CD4-positive, alpha-beta T cell (primary cell): ENCODE results near the gene MEGF11. TPM values are rescaled to one million over a fixed set of nuclear protein-coding genes. Genes with fewer than 3 reads are reported as not detected.

ENCODE experiments used
- ATAC-seq: fragments of 200-7000 bp; cut with Tn5 transposase; one replicate; pipeline ENCODE4 v1.10.0; 2022; ENCODE audit warnings: mild to moderate bottlenecking; ENCODE audit not compliant: poor library complexity
- CTCF ChIA-PET: fragments of 350-600 bp; sonication (Branson Sonifier 250); formaldehyde crosslinking; loops from one replicate; lab custom pipeline; 2021; ENCODE audit warnings: antibody characterized with exemption, inconsistent platforms; lab: Charles Lee
- POLR2A ChIA-PET: fragments of 350-600 bp; sonication (Branson Sonifier 250); formaldehyde crosslinking; loops from one replicate; lab custom pipeline; 2021; ENCODE audit warnings: antibody characterized with exemption, inconsistent platforms; lab: Charles Lee
- DNase-seq, 14 experiments: peaks; one replicate each; pipeline ENCODE4 v3.0.0-alpha.2; 2013 to 2020; ENCODE audit warnings: mixed read lengths in 2 of 14
- H3K27ac ChIP-seq, 2 donors: one replicate each; pipeline versions ENCODE4 v1.5.1 to v1.7.0; 2013; ENCODE audit warnings: low read length in 2 of 2, low read depth in 1 of 2, mild to moderate bottlenecking in 1 of 2
- H3K27me3 ChIP-seq, 2 experiments: 1 replicate in 1 of 2; 2 replicates in 1 of 2; pipeline versions ENCODE4 v1.6.1 to v1.7.0; 2013; ENCODE audit warnings: low read length in 2 of 2, control low read depth in 1 of 2, mild to moderate bottlenecking in 1 of 2, moderate library complexity in 1 of 2; ENCODE audit not compliant: insufficient read depth in 2 of 2, control insufficient read depth in 1 of 2
- H3K36me3 ChIP-seq: one replicate; pipeline ENCODE4 v1.6.1; 2013; ENCODE audit warnings: low read length, control low read depth; ENCODE audit not compliant: insufficient read depth
- H3K4me1 ChIP-seq: one replicate; pipeline ENCODE4 v1.6.1; 2013; ENCODE audit warnings: low read length, control low read depth; ENCODE audit not compliant: insufficient read depth
- H3K4me3 ChIP-seq: one replicate; pipeline ENCODE4 v1.5.1; 2013; ENCODE audit warnings: mild to moderate bottlenecking, low read length, moderate library complexity
- H3K9me3 ChIP-seq, 2 experiments: 1 replicate in 1 of 2; 2 replicates in 1 of 2; pipeline versions ENCODE4 v1.6.1 to v1.7.0; 2013; ENCODE audit warnings: low read length in 2 of 2, mild to moderate bottlenecking in 2 of 2, control low read depth in 1 of 2, moderate library complexity in 1 of 2; ENCODE audit not compliant: control insufficient read depth in 1 of 2, insufficient read depth in 1 of 2
- H3K27ac Mint-ChIP-seq: one replicate; pipeline ENCODE4 v1.8.0; 2020; ENCODE audit warnings: mixed read lengths
- H3K27me3 Mint-ChIP-seq: one replicate; pipeline ENCODE4 v1.8.0; 2021; ENCODE audit warnings: mixed read lengths
- H3K36me3 Mint-ChIP-seq: one replicate; pipeline ENCODE4 v1.8.0; 2021; ENCODE audit warnings: low read depth, mixed read lengths
- H3K4me1 Mint-ChIP-seq: one replicate; pipeline ENCODE4 v1.8.0; 2021; ENCODE audit warnings: low read depth, mixed read lengths
- H3K4me3 Mint-ChIP-seq: one replicate; pipeline ENCODE4 v1.8.0; 2020; ENCODE audit warnings: mild to moderate bottlenecking, mixed read lengths
- H3K9me3 Mint-ChIP-seq: one replicate; pipeline ENCODE4 v1.8.0; 2020; ENCODE audit warnings: mixed read lengths
- intact Hi-C, 2 experiments: fragments of 100-400 bp; cut with DNase I in 1 of 2; cut with micrococcal nuclease in 1 of 2; formaldehyde crosslinking; loops; one replicate each; pipeline versions ENCODE4 v1.15.1 to v1.9.0; 2023 to 2025; cut with DNase I, micrococcal nuclease
- total RNA-seq, 174 experiments: library from RNA in 2 of 174; stranded (reverse) in 2 of 174; gene quantifications; one replicate each; pipeline ENCODE4 v1.2.3 and lab custom pipeline; 2021 to 2026
- TF ChIP-seq, protein P1 (sequence below): fragments of 200-600 bp; IDR thresholded peaks from one replicate; pipeline ENCODE4 v1.8.0; 2022; ENCODE audit warnings: antibody characterized with exemption, mild to moderate bottlenecking

The MEGF11 gene
- total RNA-seq, 2 experiments from 2014 or later = not detected

DNA sequence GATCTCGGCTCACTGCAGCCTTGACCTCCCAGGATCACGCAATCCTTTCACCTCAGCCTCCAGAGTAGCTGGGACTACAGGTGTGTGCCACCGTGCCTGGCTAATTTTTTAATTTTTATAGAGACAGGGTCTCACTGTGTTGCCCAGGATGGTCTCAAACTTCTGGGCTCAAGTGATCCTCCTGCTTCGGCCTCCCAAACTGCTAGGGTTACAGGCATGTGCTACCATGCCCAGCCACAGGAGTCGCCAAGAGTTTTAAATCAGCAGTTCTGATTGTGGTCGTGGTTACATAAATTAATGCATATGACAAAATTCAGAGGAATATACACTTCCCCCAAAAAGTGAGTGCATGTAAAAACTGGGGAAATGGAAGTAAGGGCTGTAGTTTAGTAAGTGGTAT lies 32.9 kb downstream of the MEGF11 start:
- H3K4me3 Mint-ChIP-seq = no peak overlapping the region

GRCh38 chr15:66219339-66219738 lies 34.2 kb downstream of the MEGF11 start:
- no peaks in the 10 kb centered on the region for H3K9me3 ChIP-seq
- CTCF ChIA-PET = no interaction called here
- no peaks in the 10 kb centered on the region for H3K9me3 Mint-ChIP-seq
- ATAC-seq (no peak), DNase-seq (no peak)
- no peak overlapping the region for H3K4me3 Mint-ChIP-seq
- H3K27me3 Mint-ChIP-seq = peaks cover 16% of the 10 kb centered on the region
- POLR2A ChIA-PET = no interaction called here
- intact Hi-C loops = no loop called here
- no peaks in the 10 kb centered on the region for H3K36me3 Mint-ChIP-seq
- H3K27ac ChIP-seq = no peak overlapping the region
- TF ChIP-seq, protein P1, sequence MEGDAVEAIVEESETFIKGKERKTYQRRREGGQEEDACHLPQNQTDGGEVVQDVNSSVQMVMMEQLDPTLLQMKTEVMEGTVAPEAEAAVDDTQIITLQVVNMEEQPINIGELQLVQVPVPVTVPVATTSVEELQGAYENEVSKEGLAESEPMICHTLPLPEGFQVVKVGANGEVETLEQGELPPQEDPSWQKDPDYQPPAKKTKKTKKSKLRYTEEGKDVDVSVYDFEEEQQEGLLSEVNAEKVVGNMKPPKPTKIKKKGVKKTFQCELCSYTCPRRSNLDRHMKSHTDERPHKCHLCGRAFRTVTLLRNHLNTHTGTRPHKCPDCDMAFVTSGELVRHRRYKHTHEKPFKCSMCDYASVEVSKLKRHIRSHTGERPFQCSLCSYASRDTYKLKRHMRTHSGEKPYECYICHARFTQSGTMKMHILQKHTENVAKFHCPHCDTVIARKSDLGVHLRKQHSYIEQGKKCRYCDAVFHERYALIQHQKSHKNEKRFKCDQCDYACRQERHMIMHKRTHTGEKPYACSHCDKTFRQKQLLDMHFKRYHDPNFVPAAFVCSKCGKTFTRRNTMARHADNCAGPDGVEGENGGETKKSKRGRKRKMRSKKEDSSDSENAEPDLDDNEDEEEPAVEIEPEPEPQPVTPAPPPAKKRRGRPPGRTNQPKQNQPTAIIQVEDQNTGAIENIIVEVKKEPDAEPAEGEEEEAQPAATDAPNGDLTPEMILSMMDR = no peak
- no peaks in the 10 kb centered on the region for H3K4me1 ChIP-seq
- H3K27me3 ChIP-seq = no peaks in the 10 kb centered on the region
- H3K4me3 ChIP-seq = no peak overlapping the region
- H3K36me3 ChIP-seq = no peaks in the 10 kb centered on the region
- no peaks in the 10 kb centered on the region for H3K4me1 Mint-ChIP-seq
- no peak overlapping the region for H3K27ac Mint-ChIP-seq

More for the DNA sequence above, 32.9 kb downstream of the MEGF11 start:
- Histone ChIP-seq H3K4me1 (no peaks in the 10 kb centered on the region), H3K27ac (no peak overlapping the region), H3K4me3 (no peak overlapping the region), H3K27me3 (no peaks in the 10 kb centered on the region), H3K36me3 (no peaks in the 10 kb centered on the region), H3K9me3 (no peaks in the 10 kb centered on the region)
- no peaks in the 10 kb centered on the region for H3K36me3 Mint-ChIP-seq
- TF ChIP-seq, protein P1 = no peak
- POLR2A ChIA-PET = no interaction called here
- no peak for DNase-seq
- H3K4me1 Mint-ChIP-seq = no peaks in the 10 kb centered on the region
- H3K9me3 Mint-ChIP-seq = no peaks in the 10 kb centered on the region
- no peak for ATAC-seq
- peaks cover 19% of the 10 kb centered on the region for H3K27me3 Mint-ChIP-seq
- CTCF ChIA-PET = no interaction called here
- intact Hi-C loops = no loop called here
- H3K27ac Mint-ChIP-seq = no peak overlapping the region

GRCh38 chr15:66216806-66217205 lies 36.7 kb downstream of the MEGF11 start:
- no peak for DNase-seq
- POLR2A ChIA-PET = no interaction called here
- TF ChIP-seq, protein P1 = no peak

More at GRCh38 chr15:66216806-66217205, 36.7 kb downstream of the MEGF11 start:
- Histone ChIP-seq H3K9me3 (no peaks in the 10 kb centered on the region), H3K4me3 (no peak overlapping the region), H3K27me3 (no peaks in the 10 kb centered on the region), H3K36me3 (no peaks in the 10 kb centered on the region), H3K27ac (no peak overlapping the region), H3K4me1 (no peaks in the 10 kb centered on the region)
- Mint-ChIP-seq H3K9me3 (no peaks in the 10 kb centered on the region), H3K27ac (no peak overlapping the region), H3K36me3 (no peaks in the 10 kb centered on the region), H3K4me3 (no peak overlapping the region), H3K27me3 (peaks cover 5% of the 10 kb centered on the region), H3K4me1 (no peaks in the 10 kb centered on the region)
- CTCF ChIA-PET = no interaction called here
- no peak for ATAC-seq
- intact Hi-C loops = no loop called here
